Measurements from ENCODE around the gene SWSAP1. TPM values are rescaled to one million over a fixed set of nuclear protein-coding genes. Genes with fewer than 3 reads are reported as not detected.
"Not testable (repeated sequence)": the region's sequence is repeated elsewhere in the genome, so short reads cannot be mapped to it uniquely, and the experiment has no call there.

SWSAP1 gene
- total RNA-seq, 1 donor from 2014 or later: 1.5 TPM

DNA sequence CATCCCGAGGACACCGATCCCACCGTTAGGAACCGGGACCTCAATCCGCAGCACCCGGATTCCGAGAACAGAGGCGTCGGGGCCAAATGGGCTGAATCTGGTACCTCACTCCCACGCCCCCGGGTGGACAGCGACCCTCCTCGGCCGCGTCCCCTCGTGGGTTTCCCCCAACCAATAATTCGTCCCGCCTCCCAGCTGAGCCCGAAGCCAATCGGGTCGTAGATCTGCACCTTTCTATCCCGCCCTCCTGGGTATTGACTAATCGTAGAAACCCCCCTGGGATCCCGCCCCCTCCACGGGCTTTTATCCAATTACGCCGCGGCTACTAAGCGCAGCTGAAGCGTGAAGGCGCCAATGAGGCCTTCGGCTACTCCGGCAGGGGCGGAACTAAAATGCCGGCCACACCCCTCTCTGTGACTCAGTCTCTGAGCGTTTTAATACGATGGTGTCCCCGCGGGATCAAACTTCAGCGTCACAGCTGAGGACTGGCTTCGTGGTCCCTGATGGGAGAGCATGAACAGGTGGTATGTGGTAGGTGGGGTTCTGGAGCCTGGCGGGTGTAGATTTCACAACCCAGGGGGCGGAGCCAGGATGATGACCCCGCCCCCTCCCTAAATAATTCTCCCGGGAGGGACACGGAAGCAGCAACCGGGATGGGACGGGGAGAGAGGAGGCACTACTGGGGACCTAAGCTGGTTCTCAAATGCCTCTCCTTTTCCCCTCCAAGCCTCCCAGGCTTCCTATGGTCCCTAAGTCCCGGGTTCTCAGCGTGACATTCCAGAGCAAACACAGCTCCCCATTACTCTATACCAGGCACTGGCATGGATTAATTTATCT is 28.1 kb upstream of the SWSAP1 start, which contains the start of the genes CCDC159 and TMEM205:
CCDC159 (plus strand) TSS at position 416 of the 837 bp plus-strand sequence; CDS start at position 504, 88 bp downstream.
TMEM205 (minus strand) TSS at position 165 of the 837 bp plus-strand sequence. CDS start 649 bp downstream, outside the sequence.
- Histone ChIP-seq H3K4me1 (peaks cover 35% of the 10 kb centered on the region), H3K36me3 (no peaks in the 10 kb centered on the region), H3K4me3 (peak within 1 kb of the TSS; percentile 60 to 86), H3K9me3 (no peaks in the 10 kb centered on the region), H3K27ac (peak within 1 kb of the TSS; percentile 76), H3K27me3 (no peaks in the 10 kb centered on the region)
- peak; percentile 93 to 96 for TF ChIP-seq POLR2AphosphoS5 (IDR thresholded peaks at IDR 0.05; ENCODE audit: insufficient read depth in 1 of 2, low read depth in 1 of 2)
- peak in 1 of 3 experiments; percentile 10 for TF ChIP-seq CTCF (IDR thresholded peaks at IDR 0.05)
- TF ChIP-seq POLR2A (IDR thresholded peaks at IDR 0.05): peak in 1 of 2 donors; percentile 80
- peak in 1 of 2 donors; percentile 100 for DNase-seq (ENCODE audit: extremely low spot score in 2 of 2)
- intact Hi-C loops (cut with DNase I): loop anchor here (10.0 kb wide), 1 partner anchor 1548 kb away; the partner anchor contains the start of gene GCDH

GRCh38 chr19:11347546-11348039 is 26.9 kb upstream of the SWSAP1 start:
- H3K9me3 ChIP-seq: no peaks in the 10 kb centered on the region
- no peaks in the 10 kb centered on the region for H3K36me3 ChIP-seq
- no peaks in the 10 kb centered on the region for H3K27me3 ChIP-seq
- TF ChIP-seq POLR2AphosphoS5 (IDR thresholded peaks at IDR 0.05; ENCODE audit: insufficient read depth in 1 of 2, low read depth in 1 of 2) (no peak), POLR2A (IDR thresholded peaks at IDR 0.05) (no peak), CTCF (IDR thresholded peaks at IDR 0.05) (no peak)
- no peak overlapping the region for H3K27ac ChIP-seq
- intact Hi-C loops (cut with DNase I): loop anchor here (10.0 kb wide), 1 partner anchor 1547 kb away; the partner anchor contains the start of gene GCDH
- DNase-seq (ENCODE audit: extremely low spot score in 2 of 2): no peak
- H3K4me1 ChIP-seq: peaks cover 35% of the 10 kb centered on the region
- H3K4me3 ChIP-seq: no peak overlapping the region

GRCh38 chr19:11349171-11349570 is 25.3 kb upstream of the SWSAP1 start:
- H3K27ac ChIP-seq: no peak overlapping the region
- no peak for TF ChIP-seq CTCF (IDR thresholded peaks at IDR 0.05)
- no peak for TF ChIP-seq POLR2AphosphoS5 (IDR thresholded peaks at IDR 0.05; ENCODE audit: insufficient read depth in 1 of 2, low read depth in 1 of 2)
- no peak for TF ChIP-seq POLR2A (IDR thresholded peaks at IDR 0.05)
- no peak overlapping the region for H3K4me3 ChIP-seq
- no peaks in the 10 kb centered on the region for H3K9me3 ChIP-seq
- no peaks in the 10 kb centered on the region for H3K27me3 ChIP-seq
- DNase-seq (ENCODE audit: extremely low spot score in 2 of 2): no peak
- H3K36me3 ChIP-seq: no peaks in the 10 kb centered on the region
- H3K4me1 ChIP-seq: peaks cover 20% of the 10 kb centered on the region
- intact Hi-C loops (cut with DNase I): loop anchor here (10.0 kb wide), 1 partner anchor 1546 kb away; the partner anchor contains the start of gene GCDH

DNA sequence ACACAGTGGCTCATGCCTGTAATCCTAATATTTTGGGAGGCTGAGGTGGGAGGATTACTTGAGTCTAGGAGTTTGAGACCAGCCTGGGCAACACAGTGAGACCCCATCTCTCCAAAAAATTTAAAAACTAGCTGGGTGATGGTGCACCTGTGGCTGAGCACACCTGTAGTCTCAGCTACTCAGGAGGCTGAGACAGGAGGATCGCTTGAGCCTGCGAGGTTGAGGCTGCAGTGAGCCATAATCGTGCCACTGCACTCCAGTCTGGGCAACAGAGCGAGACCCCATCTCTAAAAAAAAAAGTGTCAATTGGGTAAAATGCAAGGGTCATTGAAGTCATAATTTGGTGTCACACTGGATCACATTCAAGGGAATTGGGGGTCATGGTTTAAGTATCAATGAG is 20.4 kb upstream of the SWSAP1 start:
- H3K4me1 ChIP-seq: peaks cover 22% of the 10 kb centered on the region
- H3K4me3 ChIP-seq; H3K27me3 ChIP-seq; H3K27ac ChIP-seq; H3K9me3 ChIP-seq; intact Hi-C loops (cut with DNase I); DNase-seq (ENCODE audit: extremely low spot score in 2 of 2); H3K36me3 ChIP-seq: not testable (repeated sequence)

- H3K27ac ChIP-seq: peak within 1 kb of the TSS; percentile 76
- no peaks in the 10 kb centered on the region for H3K36me3 ChIP-seq
- no peaks in the 10 kb centered on the region for H3K27me3 ChIP-seq
- TF ChIP-seq POLR2AphosphoS5 (IDR thresholded peaks at IDR 0.05; ENCODE audit: insufficient read depth in 1 of 2, low read depth in 1 of 2): peak; percentile 45 to 60
- TF ChIP-seq CTCF (IDR thresholded peaks at IDR 0.05): no peak
- TF ChIP-seq POLR2A (IDR thresholded peaks at IDR 0.05): peak in 1 of 2 donors; percentile 78
- H3K4me1 ChIP-seq: peaks cover 22% of the 10 kb centered on the region
- no peaks in the 10 kb centered on the region for H3K9me3 ChIP-seq
- intact Hi-C loops (cut with DNase I): no loop called here
- no peak for DNase-seq (ENCODE audit: extremely low spot score in 2 of 2)
- H3K4me3 ChIP-seq: peak within 1 kb of the TSS; percentile 70 to 76
Measured at GRCh38 chr19:11355160-11356073, 19.0 kb upstream of the SWSAP1 start, which contains the start of gene PLPPR2. Gene PLPPR2 (plus strand): TSS chr19:11355432. CDS start chr19:11357674, 2,242 bp downstream.
